COLO829 (cell line): ENCODE results near the gene PLA2G4E.

Source experiments
- DNase-seq: peaks from one replicate; pipeline ENCODE4 v3.0.0; 2012; ENCODE audit warnings: low spot score

The PLA2G4E gene

GRCh38 chr15:42021593-42021992 is 751 bp upstream of the PLA2G4E start:
- DNase-seq: no peak

GRCh38 chr15:42018306-42019224 is 2.3 kb downstream of the PLA2G4E start:
- no peak for DNase-seq

GRCh38 chr15:42016971-42017370 is 3.9 kb downstream of the PLA2G4E start:
- no peak for DNase-seq

- no peak for DNase-seq
Observed at GRCh38 chr15:42014406-42014805, 6.4 kb downstream of the PLA2G4E start.

GRCh38 chr15:42012928-42013482 is 7.8 kb downstream of the PLA2G4E start:
- no peak for DNase-seq

GRCh38 chr15:42012241-42012640 is 8.6 kb downstream of the PLA2G4E start:
- no peak for DNase-seq

GRCh38 chr15:42011074-42011473 is 9.8 kb downstream of the PLA2G4E start:
- no peak for DNase-seq

GRCh38 chr15:42010434-42010833 is 10.4 kb downstream of the PLA2G4E start:
- DNase-seq: no peak

- DNase-seq: no peak
Observed at GRCh38 chr15:42009474-42009873, 11.4 kb downstream of the PLA2G4E start.

GRCh38 chr15:42009022-42009421 is 11.8 kb downstream of the PLA2G4E start:
- DNase-seq: no peak

GRCh38 chr15:42007386-42007785 is 13.5 kb downstream of the PLA2G4E start:
- no peak for DNase-seq

- no peak for DNase-seq
Observed at GRCh38 chr15:42002333-42002732, 18.5 kb downstream of the PLA2G4E start.

- no peak for DNase-seq
Observed at GRCh38 chr15:42001236-42001635, 19.6 kb downstream of the PLA2G4E start.

GRCh38 chr15:41999290-42000285 is 21.3 kb downstream of the PLA2G4E start:
- DNase-seq: no peak

GRCh38 chr15:41997845-41998244 is 23.0 kb downstream of the PLA2G4E start:
- DNase-seq: no peak

GRCh38 chr15:41996921-41997592 is 23.8 kb downstream of the PLA2G4E start:
- no peak for DNase-seq

GRCh38 chr15:41996376-41996775 is 24.5 kb downstream of the PLA2G4E start:
- DNase-seq: no peak

- DNase-seq: no peak
Observed at GRCh38 chr15:41995476-41995855, 25.4 kb downstream of the PLA2G4E start.

- no peak for DNase-seq
Observed at GRCh38 chr15:41994772-41995475, 25.9 kb downstream of the PLA2G4E start.

- no peak for DNase-seq
Observed at GRCh38 chr15:41994171-41994650, 26.6 kb downstream of the PLA2G4E start.
